GM06990 (cell line): ENCODE measurements around the gene LRFN2.

Experiments
- DNase-seq: peaks from one replicate; pipeline ENCODE4 v3.0.0-alpha.2; 2011; ENCODE audit not compliant: insufficient read length; ENCODE audit errors: extremely low read depth
- H3K27me3 ChIP-seq: replicated peaks from 2 replicates; pipeline ENCODE4 v1.6.0; 2011; ENCODE audit warnings: low read length; ENCODE audit not compliant: control insufficient read depth, insufficient read depth
- H3K36me3 ChIP-seq: 2 replicates; pipeline ENCODE4 v1.5.1; 2011; ENCODE audit warnings: low read length; ENCODE audit not compliant: control insufficient read depth, insufficient read depth
- H3K4me3 ChIP-seq: replicated peaks from 2 replicates; pipeline ENCODE4 v1.5.1; 2011; ENCODE audit warnings: low read depth, mild to moderate bottlenecking, control low read depth, low read length
- CTCF ChIP-seq: IDR thresholded peaks from 2 replicates; pipeline ENCODE4 v1.5.1; 2011; ENCODE audit warnings: low read length, control low read depth, mild to moderate bottlenecking, inconsistent platforms; ENCODE audit not compliant: insufficient read depth, poor library complexity, severe bottlenecking

Gene LRFN2

GRCh38 chr6:40397287-40398033 lies 189.7 kb downstream of the LRFN2 start:
- DNase-seq, result no peak
- no peaks in the 10 kb centered on the region; the same call in 1 of the 2 replicates for H3K27me3 ChIP-seq
- H3K4me3 ChIP-seq, result no peak overlapping the region
- no peak for TF ChIP-seq CTCF
- no peaks in the 10 kb centered on the region for H3K36me3 ChIP-seq

GRCh38 chr6:40395698-40396076 lies 191.5 kb downstream of the LRFN2 start:
- DNase-seq, result no peak
- H3K36me3 ChIP-seq, result no peaks in the 10 kb centered on the region
- no peaks in the 10 kb centered on the region; the same call in 1 of the 2 replicates for H3K27me3 ChIP-seq
- no peak for TF ChIP-seq CTCF
- no peak overlapping the region for H3K4me3 ChIP-seq

- no peak for TF ChIP-seq CTCF
- DNase-seq, result no peak
- H3K36me3 ChIP-seq, result no peaks in the 10 kb centered on the region
- H3K4me3 ChIP-seq, result no peak overlapping the region
- H3K27me3 ChIP-seq, result no peaks in the 10 kb centered on the region; the same call in 1 of the 2 replicates
Observed at GRCh38 chr6:40395066-40395697, 192.0 kb downstream of the LRFN2 start.

- no peak for DNase-seq
- TF ChIP-seq CTCF, result no peak
- Histone ChIP-seq H3K27me3 (no peaks in the 10 kb centered on the region; the same call in 1 of the 2 replicates), H3K36me3 (no peaks in the 10 kb centered on the region), H3K4me3 (no peak overlapping the region)
Observed at GRCh38 chr6:40394381-40394780, 192.8 kb downstream of the LRFN2 start.

- Histone ChIP-seq H3K4me3 (no peak overlapping the region), H3K36me3 (no peaks in the 10 kb centered on the region), H3K27me3 (no peaks in the 10 kb centered on the region; the same call in 1 of the 2 replicates)
- no peak for TF ChIP-seq CTCF
- DNase-seq, result no peak
Observed at GRCh38 chr6:40393641-40394040, 193.5 kb downstream of the LRFN2 start.
